Right forelimb (tissue), 1 donor: ENCODE measurements around the gene MPP2.
"Not testable (repeated sequence)": the region's sequence is repeated elsewhere in the genome, so short reads cannot be mapped to it uniquely, and the experiment has no call there.

Source experiments
- DNase-seq: peaks from one replicate; pipeline ENCODE4 v3.0.0-alpha.2; 2018

The MPP2 gene

DNA sequence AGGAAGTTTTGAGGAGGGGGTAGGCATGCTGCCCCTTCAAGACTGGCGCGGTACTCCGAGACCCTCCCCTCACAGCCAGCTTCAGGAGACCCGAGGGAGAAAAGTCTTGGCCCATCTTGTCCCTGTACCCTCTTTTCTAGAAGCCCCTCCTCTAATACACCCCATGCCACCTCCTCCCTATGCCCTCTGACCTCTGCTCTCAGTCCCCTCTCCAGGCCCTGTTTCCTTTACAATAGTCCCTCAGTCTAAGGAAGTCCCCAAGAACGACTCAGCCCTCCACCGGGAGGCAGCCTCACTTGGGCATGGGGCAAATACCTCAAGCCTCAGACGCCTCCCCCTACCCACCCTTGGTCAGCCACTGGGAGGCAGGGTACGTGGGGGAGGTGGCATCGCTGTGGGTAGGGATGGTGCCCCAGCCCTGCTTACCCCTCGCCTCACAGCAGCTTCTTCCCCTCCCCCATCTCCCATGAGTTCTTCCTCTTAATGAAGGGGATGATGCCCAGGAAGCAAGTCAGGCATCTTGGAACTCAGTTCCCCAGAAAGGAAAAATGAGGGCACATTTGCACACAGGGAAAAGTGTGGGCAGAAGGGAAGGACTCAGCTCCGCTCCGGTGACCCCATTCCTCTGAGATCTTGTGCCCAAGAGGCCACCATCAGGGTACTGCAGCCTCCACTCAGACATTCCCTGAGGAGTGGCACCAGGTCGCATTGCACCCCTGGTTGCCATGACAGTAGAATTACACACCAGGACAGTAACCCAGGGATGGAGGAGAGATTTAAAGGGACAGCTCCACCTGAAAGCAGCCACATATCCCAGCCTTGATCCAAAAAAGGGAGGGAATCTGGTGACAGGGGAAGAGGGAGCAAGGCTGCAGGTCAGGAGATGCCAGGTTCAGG is 6.2 kb downstream of the MPP2 start:
- no peak for DNase-seq

DNA sequence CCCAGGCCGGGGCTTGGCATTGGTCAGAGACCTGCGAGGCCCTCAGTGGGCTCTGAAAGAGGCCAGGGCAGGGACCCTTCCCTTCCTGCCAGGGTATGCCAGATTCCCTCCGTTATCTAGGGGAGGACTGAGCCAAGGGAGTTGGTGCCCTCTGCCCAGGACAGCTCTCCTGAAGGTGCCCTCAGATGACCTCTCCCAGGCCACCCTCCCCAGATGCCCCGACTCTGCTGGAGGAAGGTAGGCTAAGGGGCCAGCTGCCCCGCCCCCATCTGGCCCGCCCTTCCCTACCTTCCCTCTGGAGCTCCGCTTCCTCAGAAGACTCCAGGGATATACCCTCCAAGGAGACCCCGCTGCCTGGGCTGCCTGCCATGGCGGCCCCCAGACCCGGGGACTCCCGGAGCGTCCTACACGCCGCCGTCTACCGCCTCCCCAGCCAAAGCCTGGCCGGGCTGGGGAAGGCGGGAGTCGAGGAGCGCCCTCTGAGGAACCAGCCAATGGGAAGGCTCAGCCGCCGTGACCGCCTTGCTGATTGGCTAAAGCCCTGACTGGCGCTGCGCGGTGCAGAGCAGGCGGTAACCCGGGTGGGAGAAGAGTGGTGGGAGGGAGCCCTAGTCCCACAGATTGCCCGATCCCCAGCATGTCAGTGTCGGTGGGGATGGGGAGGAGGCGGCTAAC is 7.0 kb downstream of the MPP2 start:
- DNase-seq, result peak; percentile 90

GRCh38 chr17:43898446-43898845 is 8.9 kb downstream of the MPP2 start:
- no peak for DNase-seq

DNA sequence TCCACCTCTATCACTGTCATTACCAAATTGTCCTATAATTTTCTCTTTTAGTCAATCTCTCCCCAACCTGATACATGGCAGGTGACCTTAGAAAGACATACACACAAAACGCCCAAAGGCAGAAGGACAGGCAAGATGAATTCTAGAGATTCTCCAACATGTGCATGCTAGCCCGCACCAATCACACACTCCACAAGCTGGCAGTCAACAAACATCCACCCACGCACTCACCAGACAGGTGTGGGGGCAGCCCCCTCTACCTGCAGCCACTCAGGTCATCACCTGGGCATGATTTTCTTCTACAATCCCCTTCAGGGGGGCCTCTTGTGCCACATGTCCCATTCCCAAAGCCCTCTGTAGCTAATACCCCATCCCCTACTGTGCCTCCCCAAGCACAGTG is 9.5 kb downstream of the MPP2 start:
- DNase-seq, result no peak

DNA sequence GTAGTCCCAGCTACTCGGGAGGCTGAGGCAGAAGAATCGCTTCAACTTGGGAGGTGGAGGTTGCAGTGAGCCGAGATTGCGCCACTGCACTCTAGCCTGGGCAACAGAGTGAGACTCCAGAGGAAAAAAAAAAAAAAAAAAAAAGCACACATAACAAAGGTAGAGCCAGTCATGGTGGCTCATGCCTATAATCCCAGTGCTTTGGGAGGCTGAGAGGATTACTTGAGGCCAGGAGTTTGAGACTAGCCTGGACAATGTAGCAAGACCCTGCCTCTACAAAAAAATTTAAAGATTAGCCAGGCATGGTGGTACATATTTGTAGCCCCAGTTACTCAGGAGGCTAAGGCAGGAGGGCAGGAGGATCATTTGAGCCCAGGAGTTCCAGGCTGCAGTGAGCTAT is 12.8 kb downstream of the MPP2 start:
- DNase-seq, result not testable (repeated sequence)

DNA sequence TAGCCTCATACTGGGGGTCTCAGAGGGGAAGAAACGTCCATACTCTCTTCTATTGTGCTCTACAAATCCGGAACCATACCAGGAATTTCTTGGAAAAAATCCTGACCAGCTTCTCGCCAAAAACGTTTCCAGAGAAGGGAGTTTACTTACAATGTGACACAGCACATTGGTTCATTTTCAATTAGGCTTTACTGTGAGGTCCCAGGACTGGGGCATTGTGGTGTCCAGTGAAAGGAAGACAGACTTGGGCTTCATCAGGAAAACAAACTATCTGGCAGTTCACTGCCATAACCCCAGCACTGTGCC is 14.7 kb downstream of the MPP2 start:
- DNase-seq, result no peak

DNA sequence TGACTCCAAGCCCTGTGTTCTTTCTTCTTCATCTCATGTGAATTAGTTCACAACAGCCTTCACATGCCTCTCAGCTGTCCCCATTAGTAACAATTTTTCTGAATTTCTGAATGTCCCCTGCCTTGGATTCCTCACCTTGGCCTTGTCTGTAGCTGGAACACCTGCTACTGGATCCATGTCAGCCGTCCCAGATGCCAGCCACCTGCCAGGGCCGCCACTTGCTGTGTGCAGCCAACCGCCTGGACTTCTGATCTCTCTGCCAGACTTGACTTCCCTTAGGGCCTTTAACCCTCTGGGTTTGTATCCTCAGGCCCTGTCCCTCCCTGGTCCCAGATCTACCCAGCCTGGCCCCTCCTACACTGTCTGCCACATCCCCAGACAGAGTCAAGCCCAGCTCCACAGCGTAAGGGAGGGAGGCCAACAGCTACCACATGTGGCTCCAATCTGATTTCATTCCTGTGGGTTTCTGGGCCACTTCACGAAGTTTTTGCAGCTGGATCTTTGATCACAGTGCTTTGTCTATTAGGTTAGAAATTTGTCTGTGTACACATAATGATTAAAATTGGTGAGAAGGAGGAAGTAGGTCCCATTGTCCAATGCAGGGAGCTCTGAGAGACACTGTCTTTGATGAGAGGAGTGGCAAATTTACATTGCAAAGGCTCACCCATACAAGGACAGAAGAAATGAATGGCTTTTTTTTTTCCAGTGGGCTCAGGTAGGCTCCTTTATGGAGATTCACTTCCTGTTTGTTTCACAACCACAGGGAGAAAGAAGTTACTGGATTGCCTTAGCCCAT is 15.3 kb downstream of the MPP2 start:
- no peak for DNase-seq

DNA sequence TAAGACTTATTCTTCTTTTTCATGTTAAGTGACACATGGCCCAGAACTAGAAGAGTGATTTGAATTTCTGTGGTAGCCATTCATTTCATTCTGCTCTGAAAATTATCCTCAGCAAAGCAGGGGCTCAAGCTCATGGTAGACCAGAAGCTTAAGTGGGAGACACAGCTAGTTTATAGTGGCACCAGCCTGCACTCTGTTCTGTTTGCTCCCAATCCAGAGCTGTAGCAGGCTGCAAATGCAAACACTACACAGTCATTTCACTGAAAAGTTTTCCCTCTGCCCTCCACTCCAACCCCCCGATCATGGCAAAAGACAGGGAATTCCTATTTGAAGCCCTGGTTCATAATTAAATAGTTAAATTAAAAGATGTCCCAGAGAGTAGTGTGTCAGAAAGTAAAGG is 17.1 kb downstream of the MPP2 start:
- DNase-seq, result no peak

- DNase-seq, result no peak
Measured at GRCh38 chr17:43888548-43888947, 18.8 kb downstream of the MPP2 start.

- DNase-seq, result no peak
Measured at GRCh38 chr17:43882761-43883415, 24.4 kb downstream of the MPP2 start.

GRCh38 chr17:43881758-43882505 is 25.4 kb downstream of the MPP2 start:
- no peak for DNase-seq

GRCh38 chr17:43881181-43881580 is 26.2 kb downstream of the MPP2 start:
- no peak for DNase-seq

DNA sequence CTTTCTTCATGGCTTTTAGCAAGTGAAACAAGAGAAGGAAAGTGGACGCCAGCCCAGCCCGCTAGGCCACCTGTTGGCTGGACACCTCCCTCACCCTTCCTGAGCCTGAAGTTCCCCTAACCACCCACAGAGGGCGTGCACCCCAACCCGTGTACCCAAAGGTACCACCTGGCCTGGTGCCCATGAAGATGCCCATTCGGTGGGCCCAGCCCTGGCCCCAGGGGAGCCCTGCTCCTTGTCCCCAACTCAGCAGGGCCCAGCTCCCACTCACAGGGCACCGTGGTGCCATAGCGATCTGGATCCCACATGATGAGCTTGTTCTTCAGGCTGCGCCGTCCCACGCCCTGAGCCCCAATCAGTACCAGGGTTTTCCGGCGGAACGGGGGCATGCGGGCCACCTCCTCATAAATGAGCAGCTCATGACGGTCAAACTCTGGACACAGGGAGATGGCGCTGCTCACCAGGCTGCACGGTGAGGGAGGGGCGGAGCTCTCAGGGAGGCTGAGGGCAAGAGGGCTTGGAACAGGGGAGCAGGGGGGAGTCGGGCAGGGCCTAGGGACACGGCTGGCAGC is 26.8 kb downstream of the MPP2 start:
- DNase-seq, result peak; percentile 68

- DNase-seq, result no peak
Measured at GRCh38 chr17:43879723-43880419, 27.5 kb downstream of the MPP2 start.

DNA sequence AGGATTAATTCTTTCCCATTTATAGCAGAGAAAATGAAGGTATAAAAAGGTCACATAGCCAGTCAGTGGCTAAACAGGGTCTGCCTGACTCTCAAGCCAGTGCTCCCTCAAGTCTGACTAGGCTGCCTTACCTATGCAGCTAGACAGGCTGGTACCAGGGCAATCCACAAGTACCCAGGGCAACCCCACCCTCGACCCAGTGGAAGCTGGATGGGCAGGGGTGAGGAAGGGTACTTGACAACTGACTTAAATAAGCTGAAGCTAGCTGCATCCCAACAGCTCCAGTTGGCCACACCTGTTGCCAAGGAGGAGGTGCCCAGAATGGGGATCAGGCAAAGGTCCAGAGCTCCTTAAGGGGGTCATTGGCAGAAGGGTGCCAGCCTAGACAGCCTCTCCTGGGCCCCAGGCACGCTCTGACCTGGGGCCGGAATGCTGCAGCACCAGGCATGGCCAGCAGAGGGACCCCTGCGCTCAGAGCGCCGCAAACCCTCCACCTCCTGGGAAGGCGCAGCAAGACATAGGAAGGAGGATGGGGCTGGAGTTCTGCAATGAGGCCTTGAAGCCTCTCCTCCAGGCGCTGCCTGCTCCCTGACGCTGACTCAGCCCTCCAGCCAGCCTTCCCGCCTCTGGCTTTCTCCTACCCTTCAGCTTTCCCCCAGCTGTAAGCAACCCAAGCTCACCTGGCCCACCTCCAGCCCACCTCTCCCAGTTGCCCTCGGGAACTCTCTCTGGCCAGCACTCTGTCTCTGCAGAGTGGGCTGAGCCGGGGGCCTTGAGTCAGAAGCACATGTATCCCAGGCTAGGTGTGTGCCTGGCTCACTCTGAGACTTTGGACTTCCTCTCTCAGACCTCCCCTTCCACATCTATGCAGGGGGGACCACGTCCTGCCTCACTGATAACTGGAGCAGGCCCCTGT is 28.8 kb downstream of the MPP2 start:
- DNase-seq, result peak; percentile 88

DNA sequence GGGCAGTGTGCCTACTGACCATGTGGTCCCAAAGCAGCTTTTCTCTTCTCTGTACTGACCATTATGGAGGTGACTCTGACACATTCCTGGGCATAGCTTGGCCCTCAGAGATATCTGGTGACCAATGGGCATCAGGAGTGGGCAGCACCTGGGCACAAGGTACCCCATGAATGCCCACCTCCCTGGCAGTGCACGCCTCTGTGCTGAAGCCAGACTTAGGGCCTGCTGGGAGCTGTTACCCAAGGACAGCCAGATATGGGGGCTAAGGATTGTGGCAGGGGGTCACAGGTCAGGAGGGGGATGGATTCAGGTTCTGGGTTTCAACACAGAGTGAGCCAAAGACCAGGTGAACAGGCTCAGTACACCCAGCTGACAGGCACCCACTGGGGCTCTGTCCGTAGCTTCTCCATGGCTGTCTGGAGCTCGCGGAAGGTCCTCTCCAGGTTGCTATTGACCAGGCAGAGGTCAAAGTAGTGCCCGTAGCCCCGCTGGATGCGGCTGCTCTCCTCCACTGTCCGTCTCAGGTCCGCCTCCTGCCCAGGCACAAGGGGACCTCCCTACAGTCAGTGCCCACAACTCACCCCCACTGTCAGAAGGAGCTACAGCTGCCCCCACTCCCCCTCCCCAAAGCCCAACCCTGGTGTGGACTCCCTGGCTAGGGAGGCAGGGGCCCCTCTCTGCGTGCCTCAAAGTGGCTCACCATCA is 29.7 kb downstream of the MPP2 start:
- DNase-seq, result no peak

DNA sequence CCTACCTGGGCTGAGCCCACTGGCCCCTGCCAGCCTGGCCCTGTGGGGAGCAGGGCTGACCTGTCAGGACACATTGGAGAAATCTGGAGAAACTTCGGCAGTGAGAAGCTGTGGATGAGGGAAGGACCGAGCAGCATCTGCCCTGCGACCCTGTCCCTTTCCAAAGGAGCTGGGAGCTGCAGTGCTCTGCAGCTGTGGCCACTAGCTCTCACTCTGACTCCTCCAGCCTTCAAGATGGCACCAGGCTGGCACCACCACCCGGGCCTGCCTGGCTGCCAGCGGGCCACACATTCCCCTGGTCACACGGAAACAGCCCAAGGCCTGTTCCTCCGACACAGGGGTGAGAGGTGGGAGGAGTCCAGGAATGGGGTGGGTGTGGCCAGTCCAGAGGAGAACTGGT is 30.3 kb downstream of the MPP2 start:
- no peak for DNase-seq

DNA sequence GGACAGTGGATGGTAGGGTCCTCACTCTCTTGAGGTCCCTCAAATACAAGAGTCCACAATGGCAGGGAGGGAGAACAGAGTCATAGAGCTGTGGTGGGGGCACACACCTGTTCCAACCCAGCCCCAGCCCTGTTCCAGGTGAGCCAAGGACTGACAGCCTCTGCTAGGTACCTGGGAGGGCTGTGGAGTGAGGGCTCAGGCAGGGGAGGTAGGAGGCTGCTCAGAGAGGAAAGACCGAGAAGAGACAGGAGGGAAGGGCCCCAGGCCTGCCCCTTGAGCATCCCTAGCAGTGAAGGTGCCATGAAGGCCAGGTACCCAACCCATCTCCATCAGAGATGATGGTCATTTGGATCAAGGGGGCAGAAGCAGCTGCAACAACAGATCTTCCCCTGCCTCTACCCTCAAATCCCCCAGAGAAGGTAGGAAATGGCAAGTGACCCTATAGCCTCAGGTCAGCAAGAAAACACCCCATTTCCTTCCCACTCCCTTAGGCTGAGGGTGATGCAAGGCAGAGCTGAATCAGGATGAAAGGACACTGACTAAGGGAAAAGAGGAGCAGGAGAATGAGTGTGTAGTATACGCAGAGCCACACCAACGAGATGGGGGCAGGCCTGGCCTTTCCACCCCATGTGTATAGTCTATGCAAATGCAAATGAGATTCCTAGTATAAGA is 31.7 kb downstream of the MPP2 start:
- no peak for DNase-seq

DNA sequence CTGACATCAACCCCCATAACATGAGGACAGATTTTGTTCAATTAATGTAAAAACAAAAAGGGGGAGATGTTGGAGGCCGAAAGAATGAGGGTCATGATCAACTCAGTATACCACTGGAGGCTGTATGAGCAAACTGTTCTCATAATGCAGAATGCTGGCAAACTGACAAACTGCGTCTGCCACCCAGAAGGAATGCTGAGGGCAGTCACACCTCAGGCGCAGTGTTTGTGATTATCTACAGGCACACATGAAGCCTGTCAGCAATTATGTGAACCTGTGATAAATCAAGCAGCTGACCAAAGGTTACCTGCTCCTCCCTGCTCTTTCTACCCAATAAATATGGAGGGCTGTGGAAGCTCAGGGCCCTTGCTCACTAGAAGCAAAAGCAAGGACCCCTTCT is 33.0 kb downstream of the MPP2 start:
- no peak for DNase-seq
